ENCODE data around the gene FIZ1. TPM values are rescaled to one million over a fixed set of nuclear protein-coding genes. Genes with fewer than 3 reads are reported as not detected.

Gene FIZ1
- total RNA-seq, 4 donors from 2014 or later = 5.8 to 12.7 (median 7.9) TPM

DNA sequence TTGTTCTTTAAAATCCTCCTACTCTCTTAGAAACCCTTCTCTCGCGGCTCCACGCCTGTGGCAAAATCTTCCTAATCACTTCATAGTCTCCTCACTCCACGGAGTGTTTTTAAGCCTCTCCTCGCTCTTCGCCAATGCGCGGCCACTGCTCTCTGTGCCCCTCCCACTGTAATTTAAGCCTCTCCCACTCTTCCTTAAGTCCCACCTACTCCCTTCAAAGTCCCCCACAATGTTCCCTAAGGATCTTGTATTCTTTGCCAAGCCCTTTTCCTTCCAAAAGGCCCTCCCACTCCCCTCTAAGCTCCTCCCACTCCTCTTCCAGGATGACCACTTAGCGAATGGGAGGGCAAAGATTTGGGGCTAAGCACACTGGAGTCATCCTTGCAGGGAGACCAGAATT lies 1.3 kb downstream of the FIZ1 start:
- intact Hi-C loops (cut with DNase I) = no loop called here
- Histone ChIP-seq H3K9me3 (no peaks in the 10 kb centered on the region), H3K36me3 (peaks cover 0 to 53% (median 7%) of the 10 kb centered on the region in 3 donors), H3K4me3 (no peak overlapping the region), H3K4me1 (peaks cover 18 to 40% (median 18%) of the 10 kb centered on the region in 3 donors), H3K27ac (peak overlapping the region in 2 of 4 donors; percentile 96 to 97), H3K27me3 (no peaks in the 10 kb centered on the region)
- no peak for DNase-seq
- TF ChIP-seq, protein P1, sequence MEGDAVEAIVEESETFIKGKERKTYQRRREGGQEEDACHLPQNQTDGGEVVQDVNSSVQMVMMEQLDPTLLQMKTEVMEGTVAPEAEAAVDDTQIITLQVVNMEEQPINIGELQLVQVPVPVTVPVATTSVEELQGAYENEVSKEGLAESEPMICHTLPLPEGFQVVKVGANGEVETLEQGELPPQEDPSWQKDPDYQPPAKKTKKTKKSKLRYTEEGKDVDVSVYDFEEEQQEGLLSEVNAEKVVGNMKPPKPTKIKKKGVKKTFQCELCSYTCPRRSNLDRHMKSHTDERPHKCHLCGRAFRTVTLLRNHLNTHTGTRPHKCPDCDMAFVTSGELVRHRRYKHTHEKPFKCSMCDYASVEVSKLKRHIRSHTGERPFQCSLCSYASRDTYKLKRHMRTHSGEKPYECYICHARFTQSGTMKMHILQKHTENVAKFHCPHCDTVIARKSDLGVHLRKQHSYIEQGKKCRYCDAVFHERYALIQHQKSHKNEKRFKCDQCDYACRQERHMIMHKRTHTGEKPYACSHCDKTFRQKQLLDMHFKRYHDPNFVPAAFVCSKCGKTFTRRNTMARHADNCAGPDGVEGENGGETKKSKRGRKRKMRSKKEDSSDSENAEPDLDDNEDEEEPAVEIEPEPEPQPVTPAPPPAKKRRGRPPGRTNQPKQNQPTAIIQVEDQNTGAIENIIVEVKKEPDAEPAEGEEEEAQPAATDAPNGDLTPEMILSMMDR (IDR thresholded peaks at IDR 0.05) = no peak
- TF ChIP-seq POLR2A (IDR thresholded peaks at IDR 0.05) = no peak
- 80 to 89% methylated on average over 9 of the region's 9 CpGs for WGBS, 2 donors

DNA sequence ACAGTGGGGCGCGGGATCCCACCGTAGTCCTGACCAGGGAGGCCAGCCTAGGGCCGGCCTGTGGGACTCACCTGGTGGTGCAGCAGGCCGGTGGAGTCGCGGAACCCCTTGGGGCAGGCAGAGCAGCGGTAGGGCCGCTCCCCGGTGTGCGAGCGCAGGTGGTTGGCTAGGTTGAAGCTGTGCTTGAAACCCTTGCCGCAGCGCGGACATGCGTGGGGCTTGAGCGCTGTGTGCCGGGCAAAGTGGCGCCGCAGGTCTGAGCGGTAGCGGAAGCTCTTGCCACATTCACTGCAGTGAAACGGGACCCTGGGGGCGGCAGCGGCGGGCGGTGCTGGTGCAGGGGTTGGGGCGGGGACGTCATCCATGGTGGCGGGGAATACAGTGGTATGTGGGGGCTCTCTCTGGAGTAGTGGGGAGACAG lies 1.8 kb downstream of the FIZ1 start:
- WGBS, 2 donors = 87 to 94% methylated on average over 6 to 9 of the region's 30 CpGs
- DNase-seq = no peak
- Histone ChIP-seq H3K4me1 (peaks cover 18 to 35% (median 18%) of the 10 kb centered on the region in 3 donors), H3K4me3 (no peak overlapping the region), H3K27ac (no peak overlapping the region), H3K27me3 (no peaks in the 10 kb centered on the region), H3K9me3 (no peaks in the 10 kb centered on the region), H3K36me3 (peaks cover 0 to 53% (median 3%) of the 10 kb centered on the region in 3 donors)
- intact Hi-C loops (cut with DNase I) = no loop called here
- no peak for TF ChIP-seq POLR2A (IDR thresholded peaks at IDR 0.05)
- TF ChIP-seq, protein P1 (IDR thresholded peaks at IDR 0.05) = no peak

DNA sequence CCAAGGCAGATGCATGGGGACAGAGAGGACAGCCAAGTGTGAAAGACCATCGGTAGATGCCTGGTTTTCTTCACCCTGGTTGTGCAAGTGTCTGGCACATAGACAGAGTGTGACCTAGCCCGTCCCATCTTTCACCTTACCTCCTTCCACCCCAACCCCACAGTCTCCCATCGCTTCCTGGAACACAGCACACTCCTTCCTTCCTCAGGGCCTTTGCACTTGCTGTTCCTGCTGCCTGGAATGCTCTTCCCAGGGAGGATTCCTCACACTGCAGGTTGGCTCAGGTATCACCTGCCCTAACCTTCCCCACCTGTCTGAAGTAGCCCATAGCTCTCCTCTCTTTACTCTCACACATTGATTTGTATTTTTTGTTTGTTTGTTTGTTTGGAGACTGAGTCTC lies 3.0 kb downstream of the FIZ1 start:
- Histone ChIP-seq H3K9me3 (no peaks in the 10 kb centered on the region), H3K27me3 (no peaks in the 10 kb centered on the region), H3K27ac (no peak overlapping the region), H3K4me3 (no peak overlapping the region), H3K4me1 (peaks cover 9 to 23% (median 10%) of the 10 kb centered on the region in 3 donors), H3K36me3 (peaks cover 0 to 57% (median 0%) of the 10 kb centered on the region in 3 donors)
- no peak for DNase-seq
- intact Hi-C loops (cut with DNase I) = no loop called here
- 94% methylated on average over 3 of the region's 3 CpGs for WGBS, 2 donors
- TF ChIP-seq, protein P1 (IDR thresholded peaks at IDR 0.05) = no peak
- no peak for TF ChIP-seq POLR2A (IDR thresholded peaks at IDR 0.05)

DNA sequence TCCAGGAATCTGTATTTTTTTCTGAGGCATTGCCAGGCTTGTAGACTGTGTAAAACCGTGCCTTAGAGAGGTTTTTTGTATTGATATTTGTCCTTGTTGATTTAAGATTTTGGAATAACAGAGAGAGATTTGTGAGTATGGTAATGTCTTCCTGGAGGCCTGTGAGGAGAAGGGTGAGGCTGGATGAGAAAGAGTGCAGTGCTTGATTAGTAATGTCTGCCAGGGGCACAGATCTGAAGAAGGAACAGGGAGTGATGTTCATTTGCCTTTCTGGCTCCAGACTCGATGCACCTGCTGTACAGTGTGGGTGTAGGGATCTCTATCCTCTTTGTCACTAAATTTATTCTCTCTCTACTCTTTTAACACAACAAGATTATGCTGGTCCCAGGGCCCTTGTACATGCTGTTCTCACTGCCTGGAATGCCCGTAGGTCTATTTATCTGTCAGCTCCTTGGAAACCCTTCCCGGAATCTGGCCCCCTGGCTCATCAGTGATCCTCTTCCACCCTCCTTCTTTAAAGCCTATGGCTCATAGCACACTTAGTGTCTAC lies 4.2 kb downstream of the FIZ1 start:
- DNase-seq = no peak
- Histone ChIP-seq H3K27me3 (no peaks in the 10 kb centered on the region), H3K4me3 (no peak overlapping the region), H3K27ac (no peak overlapping the region), H3K9me3 (no peaks in the 10 kb centered on the region), H3K4me1 (peaks cover 0 to 13% (median 3%) of the 10 kb centered on the region in 3 donors), H3K36me3 (peaks cover 0 to 57% (median 0%) of the 10 kb centered on the region in 3 donors)
- intact Hi-C loops (cut with DNase I) = no loop called here
- TF ChIP-seq, protein P1 (IDR thresholded peaks at IDR 0.05) = no peak
- no peak for TF ChIP-seq POLR2A (IDR thresholded peaks at IDR 0.05)
- 81 to 86% methylated on average over 4 of the region's 4 CpGs for WGBS, 2 donors

DNA sequence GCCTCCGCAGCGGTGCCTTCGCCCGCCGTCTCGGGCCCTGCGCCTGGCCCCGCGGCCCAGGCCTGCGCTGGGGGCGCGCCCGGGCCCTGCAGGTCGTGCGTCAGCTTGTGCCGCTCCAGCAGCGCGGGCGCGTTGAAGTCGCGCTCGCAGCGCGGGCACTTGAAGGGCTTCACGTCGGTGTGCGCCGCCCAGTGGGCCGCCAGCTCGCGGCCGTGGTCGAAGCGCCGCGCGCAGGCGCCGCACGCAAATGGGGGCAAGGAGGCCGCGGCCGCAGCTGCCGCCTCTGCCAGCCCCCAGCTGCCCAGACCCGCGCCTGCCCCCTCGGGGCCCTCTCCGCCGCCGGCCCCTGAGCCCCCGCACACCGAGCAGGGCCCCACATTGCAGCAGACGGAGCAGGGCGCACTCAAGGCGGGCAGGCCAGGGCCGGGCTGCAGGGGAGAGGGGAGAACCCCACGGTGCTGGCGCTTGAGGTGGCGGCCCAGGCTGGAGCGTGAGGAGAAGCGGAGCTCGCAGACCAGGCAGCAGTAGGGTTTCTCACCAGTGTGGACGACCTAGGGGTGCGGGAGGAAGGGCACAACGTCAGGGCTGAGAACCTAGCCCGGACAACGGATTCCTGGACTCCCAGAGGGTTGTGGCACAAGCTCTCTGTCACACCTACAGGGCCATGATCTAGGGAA lies 6.1 kb downstream of the FIZ1 start:
- Histone ChIP-seq H3K27me3 (no peaks in the 10 kb centered on the region), H3K4me1 (peaks cover 0 to 4% (median 0%) of the 10 kb centered on the region in 3 donors), H3K36me3 (peaks cover 0 to 57% (median 0%) of the 10 kb centered on the region in 3 donors), H3K4me3 (no peak overlapping the region), H3K9me3 (no peaks in the 10 kb centered on the region), H3K27ac (no peak overlapping the region)
- TF ChIP-seq, protein P1 (IDR thresholded peaks at IDR 0.05) = no peak
- no peak for TF ChIP-seq POLR2A (IDR thresholded peaks at IDR 0.05)
- intact Hi-C loops (cut with DNase I) = no loop called here
- DNase-seq = no peak
- 88 to 93% methylated on average over 8 to 13 of the region's 68 CpGs for WGBS, 2 donors

Measured in esophagus squamous epithelium (tissue), 5 donors.